ENCODE measurements around the gene STXBP5.

- TF ChIP-seq CTCF (IDR thresholded peaks at IDR 0.05) = no peak
- TF ChIP-seq POLR2A (IDR thresholded peaks at IDR 0.05) = no peak
- no peak for TF ChIP-seq EP300 (IDR thresholded peaks at IDR 0.05)
- TF ChIP-seq POLR2AphosphoS5 (IDR thresholded peaks at IDR 0.05) = no peak
Observed at GRCh38 chr6:147417954-147418353, 213.7 kb downstream of the STXBP5 start.
